Lower lobe of right lung (tissue), 2 donors: Measurements from ENCODE around the gene PRDX3. TPM values are rescaled to one million over a fixed set of nuclear protein-coding genes. Genes with fewer than 3 reads are reported as not detected.

Experiments
- ATAC-seq, 2 donors: fragments of 200-7000 bp; cut with Tn5 transposase; one replicate each; pipeline ENCODE4 v1.9.1; 2020 to 2022; ENCODE audit warnings: mild to moderate bottlenecking in 2 of 2, moderate library complexity in 2 of 2
- DNase-seq: peaks from one replicate; pipeline ENCODE4 v3.0.0-alpha.2; 2020
- H3K27ac ChIP-seq: fragments of 200-600 bp; one replicate; pipeline ENCODE4 v1.8.0; 2022
- H3K27me3 ChIP-seq: fragments of 200-600 bp; one replicate; pipeline ENCODE4 v1.8.0; 2022; ENCODE audit warnings: low read depth
- H3K36me3 ChIP-seq: fragments of 200-600 bp; one replicate; pipeline ENCODE4 v1.8.0; 2022; ENCODE audit warnings: mild to moderate bottlenecking
- H3K4me1 ChIP-seq: fragments of 200-600 bp; one replicate; pipeline ENCODE4 v1.8.0; 2022
- H3K4me3 ChIP-seq: fragments of 200-600 bp; one replicate; pipeline ENCODE4 v1.8.0; 2022; ENCODE audit warnings: mild to moderate bottlenecking
- H3K9me3 ChIP-seq: fragments of 200-600 bp; one replicate; pipeline ENCODE4 v1.8.0; 2022
- CTCF ChIP-seq: fragments of 200-600 bp; IDR thresholded peaks from one replicate; pipeline ENCODE4 v1.8.0; 2022; ENCODE audit warnings: antibody characterized with exemption, mild to moderate bottlenecking
- intact Hi-C: fragments of 100-400 bp; cut with DNase I; formaldehyde crosslinking; loops from one replicate; pipeline ENCODE4 v1.11.0; 2022
- total RNA-seq: library from RNA; stranded (reverse); fragmentation: NEBNext Ultra II Directional; extraction: Animal tissue kit (Norgen Biotek cat#: 25700); gene quantifications from one replicate; pipeline ENCODE4 v1.2.1, GENCODE V29; 2021
- donor health status: DM: no; HTN: yes; CAD: no; lungs with severe emphysema.

The PRDX3 gene
- total RNA-seq, 1 donor from 2014 or later: 82.0 TPM

GRCh38 chr10:119198438-119198837 lies 19.8 kb upstream of the PRDX3 start:
- peaks cover 6% of the 10 kb centered on the region for H3K4me1 ChIP-seq
- H3K27ac ChIP-seq: no peak overlapping the region
- H3K4me3 ChIP-seq: no peak overlapping the region
- no peaks in the 10 kb centered on the region for H3K9me3 ChIP-seq
- TF ChIP-seq CTCF: peak; percentile 35
- intact Hi-C loops: no loop called here
- no peaks in the 10 kb centered on the region for H3K36me3 ChIP-seq
- no peaks in the 10 kb centered on the region for H3K27me3 ChIP-seq
- DNase-seq: no peak
- ATAC-seq: peak in 1 of 2 donors; percentile 35

- Histone ChIP-seq H3K4me1 (peaks cover 6% of the 10 kb centered on the region), H3K9me3 (no peaks in the 10 kb centered on the region), H3K4me3 (no peak overlapping the region), H3K27me3 (no peaks in the 10 kb centered on the region), H3K27ac (no peak overlapping the region), H3K36me3 (no peaks in the 10 kb centered on the region)
- ATAC-seq (no peak), DNase-seq (no peak)
- intact Hi-C loops: no loop called here
- TF ChIP-seq CTCF: no peak
These were observed 19.3 kb upstream of the PRDX3 start for GRCh38 chr10:119197921-119198320.

- Histone ChIP-seq H3K27ac (no peak overlapping the region), H3K4me3 (no peak overlapping the region), H3K4me1 (no peaks in the 10 kb centered on the region), H3K27me3 (no peaks in the 10 kb centered on the region), H3K9me3 (no peaks in the 10 kb centered on the region), H3K36me3 (no peaks in the 10 kb centered on the region)
- no peak for TF ChIP-seq CTCF
- DNase-seq: no peak
- intact Hi-C loops: no loop called here
- ATAC-seq: no peak
These were observed 13.3 kb upstream of the PRDX3 start for GRCh38 chr10:119191881-119192280.

GRCh38 chr10:119190954-119191785 lies 12.6 kb upstream of the PRDX3 start:
- intact Hi-C loops: no loop called here
- Histone ChIP-seq H3K27ac (no peak overlapping the region), H3K36me3 (no peaks in the 10 kb centered on the region), H3K4me3 (no peak overlapping the region), H3K4me1 (no peaks in the 10 kb centered on the region), H3K27me3 (no peaks in the 10 kb centered on the region), H3K9me3 (no peaks in the 10 kb centered on the region)
- DNase-seq (no peak), ATAC-seq (no peak)
- TF ChIP-seq CTCF: no peak

GRCh38 chr10:119190353-119190752 lies 11.7 kb upstream of the PRDX3 start:
- H3K4me3 ChIP-seq: no peak overlapping the region
- DNase-seq (no peak), ATAC-seq (peak in 1 of 2 donors; percentile 19)
- H3K36me3 ChIP-seq: no peaks in the 10 kb centered on the region
- intact Hi-C loops: no loop called here
- H3K27me3 ChIP-seq: no peaks in the 10 kb centered on the region
- no peaks in the 10 kb centered on the region for H3K4me1 ChIP-seq
- no peak overlapping the region for H3K27ac ChIP-seq
- H3K9me3 ChIP-seq: no peaks in the 10 kb centered on the region
- TF ChIP-seq CTCF: no peak
